ENCODE results near the gene SWT1. TPM values are rescaled to one million over a fixed set of nuclear protein-coding genes. Genes with fewer than 3 reads are reported as not detected.

SWT1 gene
- total and polyA plus RNA-seq, 2 experiments from 2014 or later, result 1.6 to 2.8 TPM

DNA sequence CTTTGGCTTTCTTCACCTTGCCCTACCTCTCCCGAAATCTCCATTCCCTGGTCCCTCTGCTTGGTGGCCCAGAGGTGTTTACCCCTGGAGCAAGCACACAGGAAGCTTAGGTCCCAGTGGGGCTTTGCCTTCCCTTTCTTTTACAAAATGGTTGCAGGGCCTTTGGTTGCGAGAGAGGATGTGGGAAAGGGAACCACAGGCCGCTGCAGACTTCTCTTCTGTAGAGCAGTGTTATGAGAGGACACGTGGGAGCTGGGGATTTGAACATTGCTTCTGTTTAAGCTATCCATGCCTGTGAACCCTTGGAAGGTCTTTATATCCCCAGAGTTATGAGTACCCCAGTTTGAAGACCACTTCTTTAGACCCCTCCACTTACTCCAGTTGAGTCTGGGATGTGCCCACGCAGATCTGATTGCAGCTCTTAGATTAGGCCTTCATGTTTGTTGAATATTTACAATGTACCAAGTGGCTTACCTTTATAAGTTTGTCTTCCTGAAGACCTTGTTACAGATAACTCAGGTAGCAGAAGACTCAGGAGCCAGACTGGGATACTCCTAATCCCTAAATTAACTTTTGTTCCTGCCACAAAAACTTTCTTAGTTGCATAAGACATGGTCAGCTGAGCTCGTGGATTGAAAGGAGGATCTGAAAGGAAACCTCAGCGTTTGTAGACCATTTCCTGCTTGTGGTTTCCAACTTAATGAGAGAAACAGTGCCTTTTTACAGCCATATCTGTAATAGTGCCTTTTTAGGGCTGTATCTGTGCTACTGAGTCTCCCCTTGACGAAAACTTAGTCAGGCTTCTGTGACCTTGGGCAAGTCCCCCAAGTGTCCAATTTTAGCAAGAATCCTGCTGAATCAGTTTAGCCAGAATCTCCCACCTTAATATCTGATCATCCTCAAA is 182.0 kb downstream of the SWT1 start:
- H2AFZ ChIP-seq, result no peak overlapping the region
- H3K9ac ChIP-seq, result no peak overlapping the region
- no peaks in the 10 kb centered on the region for H3K36me3 ChIP-seq (ENCODE audit: low read depth)
- peaks cover 17% of the 10 kb centered on the region; the same call in 1 of the 2 replicates for H3F3A ChIP-seq (ENCODE audit: insufficient read depth)
- no peak for TF ChIP-seq EZH2 (IDR thresholded peaks at IDR 0.05; ENCODE audit: insufficient read depth, poor library complexity, severe bottlenecking)
- TF ChIP-seq EZH2phosphoT487 (IDR thresholded peaks at IDR 0.05; ENCODE audit: insufficient read depth, low read depth), result no peak
- in situ Hi-C loops (cut with MboI), result no loop called here
- DNase-seq, result no peak
- no peaks in the 10 kb centered on the region for H4K20me1 ChIP-seq (ENCODE audit: insufficient read depth)
- no peaks in the 10 kb centered on the region for H3K9me3 ChIP-seq (ENCODE audit: low read depth)
- H3K27me3 ChIP-seq (replicated peaks; ENCODE audit: insufficient read depth), result no peaks in the 10 kb centered on the region
- H3K27ac ChIP-seq, result no peak overlapping the region
- H3K9me2 ChIP-seq (ENCODE audit: insufficient read depth), result no peaks in the 10 kb centered on the region
- H3K4me3 ChIP-seq, result no peak overlapping the region
- no peak overlapping the region for H3K4me2 ChIP-seq (ENCODE audit: unreplicated experiment)
- H3K79me2 ChIP-seq (ENCODE audit: insufficient read depth), result no peaks in the 10 kb centered on the region
- WGBS, 2 experiments (ENCODE audit: low coverage in 1 of 2, low lambda C conversion rate in 2 of 2, missing lambda C conversion rate in 2 of 2), result 95 to 97% methylated on average over 8 of the region's 8 CpGs
- H3K4me1 ChIP-seq (ENCODE audit: insufficient read depth), result peaks cover 12% of the 10 kb centered on the region

DNA sequence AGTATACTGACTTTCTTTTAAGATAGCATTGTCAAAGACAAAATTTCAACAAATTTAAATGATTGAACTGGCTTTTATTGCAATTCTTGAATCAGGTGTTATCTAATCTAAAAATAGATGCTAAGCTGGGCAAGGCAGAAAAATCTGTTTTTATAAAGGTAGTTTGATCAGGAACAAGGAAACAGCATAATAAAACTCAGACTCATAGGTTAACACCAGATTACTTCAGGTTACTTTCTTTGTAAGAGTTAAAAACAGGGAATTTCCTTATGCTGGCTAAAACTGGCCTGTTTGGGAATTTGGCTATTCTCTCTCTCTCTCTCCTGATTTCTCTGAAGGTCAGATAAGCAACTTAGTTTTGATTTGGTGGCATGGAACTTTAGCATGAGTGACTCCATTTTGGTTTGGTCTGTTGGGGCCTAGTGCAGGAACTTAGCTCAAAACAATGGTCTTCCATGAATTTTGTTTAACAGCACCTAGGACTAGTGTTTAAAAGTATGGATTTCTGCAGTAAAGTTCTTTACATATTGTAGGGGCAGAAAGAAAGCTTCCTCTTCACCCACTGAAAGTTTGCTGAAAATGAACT is 184.3 kb downstream of the SWT1 start:
- no peak for DNase-seq
- H3K9ac ChIP-seq, result no peak overlapping the region
- H2AFZ ChIP-seq, result no peak overlapping the region
- peaks cover 17% of the 10 kb centered on the region; the same call in 1 of the 2 replicates for H3F3A ChIP-seq (ENCODE audit: insufficient read depth)
- H3K9me2 ChIP-seq (ENCODE audit: insufficient read depth), result no peaks in the 10 kb centered on the region
- no peaks in the 10 kb centered on the region for H3K79me2 ChIP-seq (ENCODE audit: insufficient read depth)
- peaks cover 12% of the 10 kb centered on the region for H3K4me1 ChIP-seq (ENCODE audit: insufficient read depth)
- no peaks in the 10 kb centered on the region for H3K27me3 ChIP-seq (replicated peaks; ENCODE audit: insufficient read depth)
- no peaks in the 10 kb centered on the region for H3K36me3 ChIP-seq (ENCODE audit: low read depth)
- no peaks in the 10 kb centered on the region for H3K9me3 ChIP-seq (ENCODE audit: low read depth)
- no peak overlapping the region for H3K4me2 ChIP-seq (ENCODE audit: unreplicated experiment)
- in situ Hi-C loops (cut with MboI), result no loop called here
- H3K27ac ChIP-seq, result no peak overlapping the region
- no peaks in the 10 kb centered on the region for H4K20me1 ChIP-seq (ENCODE audit: insufficient read depth)
- TF ChIP-seq EZH2phosphoT487 (IDR thresholded peaks at IDR 0.05; ENCODE audit: insufficient read depth, low read depth) (no peak), EZH2 (IDR thresholded peaks at IDR 0.05; ENCODE audit: insufficient read depth, poor library complexity, severe bottlenecking) (no peak)
- no peak overlapping the region for H3K4me3 ChIP-seq

Small RNA genes within 50 kb of the gene (small RNA-seq; reads per million reads assigned to genes)
- gene RF00019 (ENCODE audit: low read depth, low replicate concordance), result not detected

Other genes starting within 250 kb of the SWT1 start
- gene NIBAN1, start 182.7 kb upstream of the SWT1 start, total RNA-seq (2014; rRNA removed; shearing (Covaris generic)), result 34.8 and 35.5 TPM in 2 replicates
- gene NIBAN1, start 182.7 kb upstream of the SWT1 start, polyA plus RNA-seq (2016; fragmentation: Nextera tagmentation; extraction: Ambion mirVana), result 19.5 and 19.9 TPM in 2 replicates
- 13.8 and 18.2 TPM in 2 replicates for gene RNF2, start 111.6 kb upstream of the SWT1 start, total RNA-seq (2014; rRNA removed; shearing (Covaris generic))
- 16.7 and 19.6 TPM in 2 replicates for gene RNF2, start 111.6 kb upstream of the SWT1 start, polyA plus RNA-seq (2016; fragmentation: Nextera tagmentation; extraction: Ambion mirVana)
- 5.1 and 13.2 TPM in 2 replicates for gene TRMT1L, start 214 bp upstream of the SWT1 start, total RNA-seq (2014; rRNA removed; shearing (Covaris generic))
- 9.2 and 9.8 TPM in 2 replicates for gene TRMT1L, start 214 bp upstream of the SWT1 start, polyA plus RNA-seq (2016; fragmentation: Nextera tagmentation; extraction: Ambion mirVana)
- gene IVNS1ABP, start 160.1 kb downstream of the SWT1 start, total RNA-seq (2014; rRNA removed; shearing (Covaris generic)), result 52.0 and 63.5 TPM in 2 replicates
- 47.9 and 51.4 TPM in 2 replicates for gene IVNS1ABP, start 160.1 kb downstream of the SWT1 start, polyA plus RNA-seq (2016; fragmentation: Nextera tagmentation; extraction: Ambion mirVana)

Measured in GM23248 (cell line).